ENCODE measurements around the gene N4BP2L2. TPM values are rescaled to one million over a fixed set of nuclear protein-coding genes. Genes with fewer than 3 reads are reported as not detected.

The N4BP2L2 gene
- total and polyA plus RNA-seq, 2 of the 4 experiments (the other 2 are of a cell fraction) = 28.7 to 34.6 TPM

- H3K9ac ChIP-seq (ENCODE audit: low read depth, low read length) = no peak overlapping the region
- in situ Hi-C loops (cut with MboI; ENCODE audit: low sequenced_read_pairs) = no loop called here
- H3K27me3 ChIP-seq (ENCODE audit: control insufficient read depth, insufficient read depth, low read length) = no peaks in the 10 kb centered on the region
- H2AK9ac ChIP-seq (replicated peaks; ENCODE audit: low read depth, low read length, poor library complexity) = no peak overlapping the region
- H3K14ac ChIP-seq (replicated peaks; ENCODE audit: low read depth, low read length) = no peak overlapping the region
- no peaks in the 10 kb centered on the region for H3K36me3 ChIP-seq (ENCODE audit: control insufficient read depth, insufficient read depth, low read length)
- H2BK20ac ChIP-seq (ENCODE audit: low read depth, low read length) = no peak overlapping the region
- BruUV-seq (replicated peaks) = no TSS peak
- ChIA-PET POLR2A (ENCODE audit: unreplicated experiment) (no interaction called here), CTCF (no interaction called here)
- no peak overlapping the region for H2BK120ac ChIP-seq (ENCODE audit: low read depth, low read length)
- intact Hi-C loops (cut with micrococcal nuclease) = no loop called here
- H3K18ac ChIP-seq (ENCODE audit: low read depth, low read length) = no peak overlapping the region
- no peak overlapping the region for H3K56ac ChIP-seq (ENCODE audit: extremely low read depth, insufficient read depth, low read length)
- no peak overlapping the region for H4K5ac ChIP-seq (ENCODE audit: low read depth, low read length)
- H3K23ac ChIP-seq (ENCODE audit: low read depth, low read length) = no peak overlapping the region
- no peak for TF ChIP-seq CHD1 (IDR thresholded peaks at IDR 0.05; ENCODE audit: low read depth, low read length)
- TF ChIP-seq RCOR1 (IDR thresholded peaks at IDR 0.05; ENCODE audit: insufficient replicate concordance, low read length) = no peak
- TF ChIP-seq NFE2L2 (IDR thresholded peaks at IDR 0.05; ENCODE audit: low read depth, low read length) = no peak
- TF ChIP-seq FOS (IDR thresholded peaks at IDR 0.05; ENCODE audit: low read depth, low read length) = no peak
- no peak for TF ChIP-seq USF2 (IDR thresholded peaks at IDR 0.05; ENCODE audit: low read depth, low read length)
- no peak for TF ChIP-seq RFX5 (IDR thresholded peaks at IDR 0.05; ENCODE audit: low read depth, low read length)
- TF ChIP-seq MXI1 (IDR thresholded peaks at IDR 0.05; ENCODE audit: borderline replicate concordance, low read depth, low read length) = no peak
- dilution Hi-C loops (cut with HindIII; ENCODE audit: low sequenced_read_pairs, unreplicated experiment) = no loop called here
- no peaks in the 10 kb centered on the region for H3K4me1 ChIP-seq (ENCODE audit: control insufficient read depth, insufficient read depth, low read length)
- H3K9me1 ChIP-seq (ENCODE audit: insufficient read depth, low read length) = no peaks in the 10 kb centered on the region
- ATAC-seq (ENCODE audit: low read depth) (no peak), DNase-seq (no peak)
- H4K91ac ChIP-seq (ENCODE audit: insufficient read depth, low read depth, low read length) = no peak overlapping the region
- H2BK5ac ChIP-seq (ENCODE audit: low read depth, low read length, poor library complexity, severe bottlenecking) = no peak overlapping the region
- H3K9me3 ChIP-seq (ENCODE audit: control insufficient read depth, insufficient read depth, low read length) = peaks cover 4% of the 10 kb centered on the region; the same call in 1 of the 2 replicates
- H4K20me1 ChIP-seq (ENCODE audit: insufficient read depth, low read length) = no peaks in the 10 kb centered on the region
- no peak overlapping the region for H3K4me2 ChIP-seq (ENCODE audit: low read depth, low read length)
- no peak overlapping the region for H3K4ac ChIP-seq (ENCODE audit: low read depth, low read length)
- no peak overlapping the region for H2BK15ac ChIP-seq (ENCODE audit: low read depth, low read length)
- no peak overlapping the region for H2AFZ ChIP-seq (replicated peaks; ENCODE audit: low read length, poor library complexity)
- H3K4me3 ChIP-seq (ENCODE audit: insufficient read depth, low read depth, low read length) = no peak overlapping the region
- no peak overlapping the region for H3K27ac ChIP-seq (ENCODE audit: insufficient read depth, low read length)
- no peak overlapping the region for H4K8ac ChIP-seq (ENCODE audit: low read depth in 2 of 2, low read length in 2 of 2)
- H3K79me1 ChIP-seq (ENCODE audit: low read depth in 1 of 2, low read length in 2 of 2) = no peaks in the 10 kb centered on the region
- no CpG with 5 or more reads among the region's 2 CpGs for WGBS, 2 experiments (ENCODE audit: extremely low coverage in 2 of 2, insufficient read length in 1 of 2)
- no peak overlapping the region for H2AK5ac ChIP-seq (ENCODE audit: low read depth, low read length)
Observed at GRCh38 chr13:32419862-32420261, 118.7 kb downstream of the N4BP2L2 start.

All from IMR-90 (cell line).